H9 (cell line): Measurements from ENCODE around the gene C6orf15. TPM values are rescaled to one million over a fixed set of nuclear protein-coding genes. Genes with fewer than 3 reads are reported as not detected.

ENCODE experiments used
- DNase-seq: peaks from one replicate; pipeline ENCODE4 v3.0.0-alpha.2; 2017
- H2AFZ ChIP-seq: one replicate; pipeline ENCODE4 v1.6.1; 2013; ENCODE audit warnings: mild to moderate bottlenecking, low read length, control low read depth, moderate library complexity
- H2AK5ac ChIP-seq: 2 replicates; pipeline ENCODE4 v1.6.1; 2013; ENCODE audit warnings: low read length, control low read depth, mixed read lengths; ENCODE audit not compliant: insufficient read length
- H2BK120ac ChIP-seq: one replicate; pipeline ENCODE4 v1.6.1; 2013; ENCODE audit warnings: low read depth, mild to moderate bottlenecking, low read length, control low read depth, inconsistent platforms; ENCODE audit not compliant: poor library complexity, severe bottlenecking
- H2BK12ac ChIP-seq: 2 replicates; pipeline ENCODE4 v1.6.1; 2013; ENCODE audit warnings: low read length, control low read depth, mixed read lengths, low read depth; ENCODE audit not compliant: insufficient read length
- H2BK15ac ChIP-seq: 2 replicates; pipeline ENCODE4 v1.6.1; 2013; ENCODE audit warnings: low read depth, low read length, control low read depth
- H2BK20ac ChIP-seq: one replicate; pipeline ENCODE4 v1.6.1; 2013; ENCODE audit warnings: low read depth, mild to moderate bottlenecking, low read length, control low read depth, inconsistent platforms; ENCODE audit not compliant: poor library complexity, severe bottlenecking
- H2BK5ac ChIP-seq: 2 replicates; pipeline ENCODE4 v1.6.1; 2013; ENCODE audit warnings: low read length, control low read depth, mixed read lengths; ENCODE audit not compliant: insufficient read length
- H3K14ac ChIP-seq: 2 replicates; pipeline ENCODE4 v1.6.1; 2013; ENCODE audit warnings: low read length, control low read depth; ENCODE audit not compliant: insufficient read depth
- H3K18ac ChIP-seq: 2 replicates; pipeline ENCODE4 v1.6.1; 2013; ENCODE audit warnings: low read depth, mild to moderate bottlenecking, mixed read lengths, low read length, control low read depth; ENCODE audit not compliant: insufficient read length
- H3K23ac ChIP-seq: 2 replicates; pipeline ENCODE4 v1.6.1; 2013; ENCODE audit warnings: low read length, control low read depth, mixed read lengths, low read depth; ENCODE audit not compliant: insufficient read length
- H3K23me2 ChIP-seq: 2 replicates; pipeline ENCODE4 v1.6.1; 2013; ENCODE audit warnings: low read depth, mild to moderate bottlenecking, mixed read lengths, low read length, control low read depth; ENCODE audit not compliant: insufficient read length, poor library complexity, severe bottlenecking
- H3K27ac ChIP-seq: 2 replicates; pipeline ENCODE4 v1.5.1; 2013; ENCODE audit warnings: low read length, control low read depth, mixed read lengths, low read depth; ENCODE audit not compliant: insufficient read length
- H3K27me3 ChIP-seq: 2 replicates; pipeline ENCODE4 v1.6.1; 2013; ENCODE audit warnings: low read length, control low read depth, inconsistent platforms; ENCODE audit not compliant: insufficient read depth
- H3K4ac ChIP-seq: 2 replicates; pipeline ENCODE4 v1.6.1; 2013; ENCODE audit warnings: low read depth, mild to moderate bottlenecking, control low read depth, inconsistent platforms, low read length, moderate library complexity
- H3K4me1 ChIP-seq: 2 replicates; pipeline ENCODE4 v1.6.1; 2013; ENCODE audit warnings: low read length, control low read depth, inconsistent platforms; ENCODE audit not compliant: insufficient read depth
- H3K4me2 ChIP-seq: 2 replicates; pipeline ENCODE4 v1.6.1; 2013; ENCODE audit warnings: low read length, control low read depth, mixed read lengths; ENCODE audit not compliant: insufficient read length, insufficient read depth
- H3K56ac ChIP-seq: 2 replicates; pipeline ENCODE4 v1.6.1; 2013; ENCODE audit warnings: low read depth, mild to moderate bottlenecking, mixed read lengths, low read length, control low read depth; ENCODE audit not compliant: insufficient read length
- H3K79me1 ChIP-seq: 2 replicates; pipeline ENCODE4 v1.6.1; 2013; ENCODE audit warnings: low read depth, mild to moderate bottlenecking, moderate library complexity, low read length, control low read depth, inconsistent platforms; ENCODE audit not compliant: insufficient read depth, poor library complexity, severe bottlenecking
- H3K79me2 ChIP-seq: 2 replicates; pipeline ENCODE4 v1.6.1; 2013; ENCODE audit warnings: low read length, control low read depth, inconsistent platforms; ENCODE audit not compliant: insufficient read depth
- H3K9ac ChIP-seq: 2 replicates; pipeline ENCODE4 v1.6.1; 2013; ENCODE audit warnings: low read length, control low read depth, mixed read lengths; ENCODE audit not compliant: insufficient read length; ENCODE audit errors: extremely low read depth
- H3K9me3 ChIP-seq: one replicate; pipeline ENCODE4 v1.6.1; 2013; ENCODE audit warnings: low read depth, low read length, inconsistent platforms; ENCODE audit not compliant: control insufficient read depth
- H3T11ph ChIP-seq: one replicate; pipeline ENCODE4 v1.6.1; 2013; ENCODE audit warnings: mild to moderate bottlenecking, low read length, control low read depth, inconsistent platforms
- H4K20me1 ChIP-seq: one replicate; pipeline ENCODE4 v1.6.1; 2013; ENCODE audit not compliant: control insufficient read depth, insufficient read length, insufficient read depth
- H4K5ac ChIP-seq: 2 replicates; pipeline ENCODE4 v1.6.1; 2013; ENCODE audit warnings: low read depth, mild to moderate bottlenecking, mixed read lengths, low read length, control low read depth; ENCODE audit not compliant: insufficient read length
- H4K8ac ChIP-seq: replicated peaks from 2 replicates; pipeline ENCODE4 v1.6.1; 2013; ENCODE audit warnings: low read length, control low read depth, mixed read lengths, low read depth; ENCODE audit not compliant: insufficient read length
- H4K91ac ChIP-seq: 2 replicates; pipeline ENCODE4 v1.6.1; 2013; ENCODE audit warnings: low read depth, mild to moderate bottlenecking, moderate library complexity, mixed read lengths, low read length, control low read depth; ENCODE audit not compliant: insufficient read length
- H3K27ac Mint-ChIP-seq, 3 experiments: 2 replicates in 2 of 3; 3 replicates in 1 of 3; pipeline ENCODE4 v1.8.0; 2020 to 2021; ENCODE audit warnings: mixed read lengths in 3 of 3, mild to moderate bottlenecking in 1 of 3, moderate library complexity in 1 of 3
- H3K27me3 Mint-ChIP-seq: 2 replicates; pipeline ENCODE4 v1.8.0; 2021; ENCODE audit warnings: low read depth, mild to moderate bottlenecking, moderate library complexity, mixed read lengths
- H3K36me3 Mint-ChIP-seq, 3 experiments: 2 replicates in 2 of 3; 3 replicates in 1 of 3; pipeline ENCODE4 v1.8.0; 2020 to 2021; ENCODE audit warnings: low read depth in 3 of 3, mixed read lengths in 3 of 3; ENCODE audit not compliant: insufficient read depth in 1 of 3
- H3K4me1 Mint-ChIP-seq, 2 experiments: 2 replicates each; pipeline ENCODE4 v1.8.0; 2020; ENCODE audit warnings: mixed read lengths in 2 of 2
- H3K4me3 Mint-ChIP-seq, 2 experiments: 2 replicates in 1 of 2; 3 replicates in 1 of 2; pipeline ENCODE4 v1.8.0; 2020 to 2021; ENCODE audit warnings: mild to moderate bottlenecking in 2 of 2, mixed read lengths in 2 of 2, moderate library complexity in 1 of 2
- H3K9me3 Mint-ChIP-seq, 2 experiments: 2 replicates in 1 of 2; 3 replicates in 1 of 2; pipeline ENCODE4 v1.8.0; 2020; ENCODE audit warnings: mild to moderate bottlenecking in 2 of 2, mixed read lengths in 2 of 2, moderate library complexity in 1 of 2
- WGBS: extraction: QIAGEN DNeasy Blood & Tissue Kit; methylation state at CpG from one replicate; pipeline ENCODE4 v1.1.7; 2013; ENCODE audit warnings: missing lambda C conversion rate, low lambda C conversion rate, mixed read lengths; ENCODE audit not compliant: insufficient read length; ENCODE audit errors: extremely low coverage; 5-methylcytosine and 5-hydroxymethylcytosine counted together
- total RNA-seq: library from RNA; stranded (reverse); gene quantifications from 2 replicates; pipeline ENCODE4 v1.2.1, GENCODE V29; 2021
- TF ChIP-seq, protein P1 (sequence below): fragments of 200-600 bp; sonication (generic); conservative IDR thresholded peaks from 3 replicates; pipeline ENCODE4 v1.8.0; 2021; ENCODE audit warnings: antibody characterized with exemption, mild to moderate bottlenecking

C6orf15 gene
- total RNA-seq, 1 experiment from 2014 or later, result not detected

DNA sequence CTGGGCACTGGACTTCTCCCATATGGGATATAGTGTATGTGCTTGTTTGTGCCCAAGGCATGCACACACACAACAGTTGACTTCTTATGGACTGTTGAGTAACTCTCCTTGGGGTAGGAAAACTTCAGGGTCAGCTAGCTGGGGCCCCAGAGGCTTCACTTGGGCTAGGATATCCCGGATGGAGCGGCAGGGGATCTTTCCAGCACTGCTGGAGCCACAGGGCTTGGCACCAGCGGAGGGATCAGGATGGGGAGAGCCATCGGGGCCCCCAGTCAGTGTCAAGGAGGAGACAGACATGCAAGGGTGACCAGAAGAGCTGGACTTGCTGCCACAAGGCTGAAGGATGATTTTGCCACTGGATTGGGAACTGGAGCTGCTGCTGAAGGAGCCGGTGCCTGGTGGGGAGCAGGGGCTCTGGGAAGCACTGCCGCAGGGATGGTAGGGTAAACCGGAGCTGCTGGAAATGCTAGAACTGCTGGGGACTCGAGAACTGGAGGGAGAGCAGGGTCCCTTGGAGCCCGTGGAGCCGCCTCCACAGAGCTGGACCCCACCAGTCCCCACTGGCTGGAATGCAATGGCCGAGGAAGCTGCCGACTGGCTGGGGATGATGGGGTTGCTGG, 3.7 kb upstream of the C6orf15 start:
- TF ChIP-seq, protein P1, sequence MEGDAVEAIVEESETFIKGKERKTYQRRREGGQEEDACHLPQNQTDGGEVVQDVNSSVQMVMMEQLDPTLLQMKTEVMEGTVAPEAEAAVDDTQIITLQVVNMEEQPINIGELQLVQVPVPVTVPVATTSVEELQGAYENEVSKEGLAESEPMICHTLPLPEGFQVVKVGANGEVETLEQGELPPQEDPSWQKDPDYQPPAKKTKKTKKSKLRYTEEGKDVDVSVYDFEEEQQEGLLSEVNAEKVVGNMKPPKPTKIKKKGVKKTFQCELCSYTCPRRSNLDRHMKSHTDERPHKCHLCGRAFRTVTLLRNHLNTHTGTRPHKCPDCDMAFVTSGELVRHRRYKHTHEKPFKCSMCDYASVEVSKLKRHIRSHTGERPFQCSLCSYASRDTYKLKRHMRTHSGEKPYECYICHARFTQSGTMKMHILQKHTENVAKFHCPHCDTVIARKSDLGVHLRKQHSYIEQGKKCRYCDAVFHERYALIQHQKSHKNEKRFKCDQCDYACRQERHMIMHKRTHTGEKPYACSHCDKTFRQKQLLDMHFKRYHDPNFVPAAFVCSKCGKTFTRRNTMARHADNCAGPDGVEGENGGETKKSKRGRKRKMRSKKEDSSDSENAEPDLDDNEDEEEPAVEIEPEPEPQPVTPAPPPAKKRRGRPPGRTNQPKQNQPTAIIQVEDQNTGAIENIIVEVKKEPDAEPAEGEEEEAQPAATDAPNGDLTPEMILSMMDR, result no peak
- Histone ChIP-seq H3K9ac (no peak overlapping the region), H2AFZ (no peak overlapping the region), H2BK120ac (no peak overlapping the region), H4K5ac (no peak overlapping the region), H4K91ac (no peak overlapping the region), H3K27me3 (no peaks in the 10 kb centered on the region), H3T11ph (no peak overlapping the region), H2BK5ac (no peak overlapping the region), H2BK12ac (no peak overlapping the region), H2AK5ac (no peak overlapping the region), H3K9me3 (no peaks in the 10 kb centered on the region), H3K27ac (no peak overlapping the region), H3K4me2 (no peak overlapping the region), H3K14ac (no peak overlapping the region), H3K79me2 (no peaks in the 10 kb centered on the region), H3K4me1 (0 out of 2 replicates have a peak, but pooled peaks cover 7% of the 10 kb centered on the region), H2BK15ac (no peak overlapping the region), H2BK20ac (no peak overlapping the region), H4K20me1 (no peaks in the 10 kb centered on the region), H3K23me2 (no peaks in the 10 kb centered on the region), H3K23ac (no peak overlapping the region), H3K56ac (no peak overlapping the region), H3K18ac (no peak overlapping the region), H4K8ac (no peak overlapping the region), H3K4ac (no peak overlapping the region), H3K79me1 (no peaks in the 10 kb centered on the region)
- H3K36me3 Mint-ChIP-seq, result no peaks in the 10 kb centered on the region
- H3K27me3 Mint-ChIP-seq, result peaks cover 44% of the 10 kb centered on the region
- H3K4me1 Mint-ChIP-seq, result peaks cover 32 to 41% of the 10 kb centered on the region in 2 experiments
- H3K9me3 Mint-ChIP-seq, result no peaks in the 10 kb centered on the region
- no CpG with 5 or more reads among the region's 12 CpGs for WGBS
- DNase-seq, result no peak
- H3K4me3 Mint-ChIP-seq, result no peak overlapping the region
- H3K27ac Mint-ChIP-seq, result peak overlapping the region in 1 of 3 experiments; percentile 55; a peak in 2 of 7 replicates
